Activated B cell treated with CpG ODN at 0.5 μM for 24 hours (primary cell): ENCODE data around the gene RPS6KA1. TPM values are rescaled to one million over a fixed set of nuclear protein-coding genes. Genes with fewer than 3 reads are reported as not detected.

ENCODE experiments used
- ATAC-seq: fragments of 200-7000 bp; cut with Tn5 transposase; one replicate; pipeline ENCODE4 v1.10.0; 2021; ENCODE audit warnings: low read depth, mild to moderate bottlenecking, moderate library complexity
- CTCF ChIA-PET: fragments of 350-600 bp; sonication (Branson Sonifier 250); formaldehyde crosslinking; loops from one replicate; lab custom pipeline; 2021; ENCODE audit warnings: antibody characterized with exemption; lab: Charles Lee
- POLR2A ChIA-PET: fragments of 350-600 bp; sonication (Branson Sonifier 250); formaldehyde crosslinking; loops from one replicate; lab custom pipeline; 2021; ENCODE audit warnings: antibody characterized with exemption; lab: Charles Lee
- DNase-seq: peaks from one replicate; pipeline ENCODE4 v3.0.0; 2022
- H3K27ac Mint-ChIP-seq: one replicate; pipeline ENCODE4 v1.8.0; 2020; ENCODE audit warnings: mixed read lengths
- H3K27me3 Mint-ChIP-seq: one replicate; pipeline ENCODE4 v1.8.0; 2021; ENCODE audit warnings: mixed read lengths
- H3K36me3 Mint-ChIP-seq: one replicate; pipeline ENCODE4 v1.8.0; 2021; ENCODE audit warnings: low read depth, mixed read lengths
- H3K4me1 Mint-ChIP-seq: one replicate; pipeline ENCODE4 v1.8.0; 2021; ENCODE audit warnings: mixed read lengths
- H3K4me3 Mint-ChIP-seq: one replicate; pipeline ENCODE4 v1.8.0; 2020; ENCODE audit warnings: mild to moderate bottlenecking, mixed read lengths
- H3K9me3 Mint-ChIP-seq: one replicate; pipeline ENCODE4 v1.8.0; 2020; ENCODE audit warnings: mixed read lengths
- CTCF ChIP-seq: fragments of 200-600 bp; IDR thresholded peaks from one replicate; pipeline ENCODE4 v1.8.0; 2022; ENCODE audit warnings: antibody characterized with exemption, mild to moderate bottlenecking
- intact Hi-C: fragments of 100-400 bp; cut with micrococcal nuclease; formaldehyde crosslinking; loops from one replicate; pipeline ENCODE4 v1.15.1; 2024
- total RNA-seq: library from RNA; stranded (reverse); gene quantifications from 2 replicates; pipeline ENCODE4 v1.2.3, GENCODE V29; 2022

Gene RPS6KA1
- total RNA-seq, 1 donor from 2014 or later = 150 TPM

DNA sequence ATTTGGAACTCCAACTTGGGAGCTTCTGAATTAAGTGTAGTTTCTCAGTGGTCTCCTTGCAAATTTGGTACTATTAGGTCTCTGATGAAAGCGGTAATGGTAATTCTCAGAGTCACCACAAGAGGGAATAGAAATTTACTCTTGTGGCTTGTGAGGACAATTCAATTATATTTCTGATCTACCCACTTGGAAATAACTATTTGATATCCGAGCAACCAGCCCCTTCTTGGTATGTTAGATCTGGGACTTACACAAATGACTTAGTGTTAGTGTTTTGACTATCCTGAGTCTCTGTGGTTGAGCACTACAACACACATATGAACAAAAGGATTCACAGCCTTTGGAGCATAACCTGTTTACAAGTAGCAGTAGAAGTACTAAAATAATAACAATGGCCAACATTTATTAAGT lies 68.1 kb downstream of the RPS6KA1 start:
- intact Hi-C loops = loop anchor here (1.0 to 2.0 kb wide), 4 partner anchors 59 to 192 kb away; no protein-coding TSS in a partner anchor
- Mint-ChIP-seq H3K27ac (no peak overlapping the region), H3K27me3 (peaks cover 2% of the 10 kb centered on the region), H3K36me3 (no peaks in the 10 kb centered on the region), H3K9me3 (no peaks in the 10 kb centered on the region), H3K4me1 (peaks cover 4% of the 10 kb centered on the region), H3K4me3 (no peak overlapping the region)
- DNase-seq (no peak), ATAC-seq (peak; percentile 75)
- TF ChIP-seq CTCF = no peak
- CTCF ChIA-PET = interaction anchor here (0.6 to 10.9 kb wide), 6 partner anchors 56 to 237 kb away, joined by 3 to 302 read pairs (median 9); partner anchors contain the start of gene PIGV
- POLR2A ChIA-PET = interaction anchor here (1.3 to 6.2 kb wide), 2 partner anchors 97 to 192 kb away, joined by 4 to 73 read pairs; partner anchors contain the start of gene PIGV

DNA sequence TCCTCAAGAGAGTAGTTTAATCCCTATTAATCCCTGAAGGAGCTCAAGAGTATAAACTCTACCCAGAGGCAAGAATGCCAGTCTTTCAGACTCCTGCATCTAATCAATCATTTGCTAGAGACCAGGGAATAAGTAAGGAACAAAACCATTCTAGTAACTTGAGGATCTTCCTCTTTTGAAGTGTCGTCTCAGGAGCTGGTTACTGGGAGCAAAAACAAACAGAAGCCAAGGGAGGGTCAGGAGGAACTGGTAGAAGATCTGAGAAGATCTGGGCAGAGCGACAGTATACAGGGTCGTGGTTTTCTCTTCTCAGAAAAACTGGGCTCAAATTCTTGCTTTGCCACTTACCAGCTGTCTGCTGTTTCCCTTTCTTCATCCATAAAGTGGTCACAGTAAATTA lies 69.3 kb downstream of the RPS6KA1 start:
- H3K27ac Mint-ChIP-seq = no peak overlapping the region
- H3K9me3 Mint-ChIP-seq = no peaks in the 10 kb centered on the region
- CTCF ChIA-PET = interaction anchor here (0.8 to 10.9 kb wide), 10 partner anchors 9 to 235 kb away, joined by 3 to 302 read pairs (median 4); partner anchors contain the start of gene PIGV
- POLR2A ChIA-PET = interaction anchor here (0.5 to 6.2 kb wide), 3 partner anchors 13 to 190 kb away, joined by 4 to 73 read pairs (median 5); partner anchors contain the start of gene PIGV
- peaks cover 2% of the 10 kb centered on the region for H3K27me3 Mint-ChIP-seq
- intact Hi-C loops = no loop called here
- ATAC-seq = no peak
- no peak for TF ChIP-seq CTCF
- peaks cover 4% of the 10 kb centered on the region for H3K4me1 Mint-ChIP-seq
- H3K4me3 Mint-ChIP-seq = no peak overlapping the region
- DNase-seq = no peak
- H3K36me3 Mint-ChIP-seq = no peaks in the 10 kb centered on the region

GRCh38 chr1:26602378-26602959 lies 72.9 kb downstream of the RPS6KA1 start:
- peak; percentile 57 for ATAC-seq
- H3K4me1 Mint-ChIP-seq = peaks cover 3% of the 10 kb centered on the region
- no peak overlapping the region for H3K4me3 Mint-ChIP-seq
- POLR2A ChIA-PET = interaction anchor here (0.6 to 6.2 kb wide), 8 partner anchors 21 to 187 kb away, joined by 3 to 73 read pairs (median 5); partner anchors contain the start of gene PIGV
- H3K27me3 Mint-ChIP-seq = peaks cover 2% of the 10 kb centered on the region
- no peak overlapping the region for H3K27ac Mint-ChIP-seq
- CTCF ChIA-PET = interaction anchor here (0.7 to 10.9 kb wide), 37 partner anchors 8 to 286 kb away, joined by 3 to 302 read pairs (median 5); partner anchors contain the start of genes ARID1A and PIGV
- no peak for DNase-seq
- H3K9me3 Mint-ChIP-seq = no peaks in the 10 kb centered on the region
- H3K36me3 Mint-ChIP-seq = no peaks in the 10 kb centered on the region
- TF ChIP-seq CTCF = peak; percentile 83
- intact Hi-C loops = loop anchor here (1.0 kb wide), 4 partner anchors 75 to 276 kb away; partner anchors contain the start of gene ARID1A

GRCh38 chr1:26603856-26604255 lies 74.3 kb downstream of the RPS6KA1 start:
- CTCF ChIA-PET = interaction anchor here (1.6 to 10.9 kb wide), 6 partner anchors 65 to 277 kb away, joined by 4 to 302 read pairs (median 20); partner anchors contain the start of gene PIGV
- Mint-ChIP-seq H3K4me1 (no peaks in the 10 kb centered on the region), H3K9me3 (no peaks in the 10 kb centered on the region), H3K27me3 (peaks cover 2% of the 10 kb centered on the region), H3K36me3 (no peaks in the 10 kb centered on the region), H3K4me3 (no peak overlapping the region), H3K27ac (no peak overlapping the region)
- no peak for TF ChIP-seq CTCF
- DNase-seq (no peak), ATAC-seq (no peak)
- intact Hi-C loops = no loop called here
- POLR2A ChIA-PET = interaction anchor here (2.7 to 6.2 kb wide), 2 partner anchors 89 to 185 kb away, joined by 14 to 73 read pairs; partner anchors contain the start of gene PIGV

DNA sequence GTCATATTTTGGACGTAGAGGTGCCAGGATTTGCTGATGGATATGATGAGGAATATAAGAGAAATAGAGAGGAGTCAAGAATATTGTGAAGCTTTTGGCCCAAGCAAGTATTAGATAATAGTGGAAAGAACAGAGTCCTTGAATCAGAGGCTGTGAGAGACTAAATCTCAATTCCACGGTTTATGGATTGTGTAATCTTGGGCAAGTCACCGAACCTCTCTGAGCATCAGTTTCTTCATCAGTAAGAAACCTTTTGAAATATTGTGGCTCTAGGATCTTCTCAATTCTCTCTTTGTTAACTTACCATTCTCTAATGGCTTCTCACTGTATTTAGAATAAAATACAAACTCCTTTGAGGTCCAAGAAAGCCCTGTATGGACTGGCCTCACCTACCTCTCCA lies 77.6 kb downstream of the RPS6KA1 start:
- H3K36me3 Mint-ChIP-seq = no peaks in the 10 kb centered on the region
- ATAC-seq (no peak), DNase-seq (no peak)
- H3K9me3 Mint-ChIP-seq = no peaks in the 10 kb centered on the region
- POLR2A ChIA-PET = no interaction called here
- no peaks in the 10 kb centered on the region for H3K4me1 Mint-ChIP-seq
- intact Hi-C loops = no loop called here
- no peak overlapping the region for H3K4me3 Mint-ChIP-seq
- CTCF ChIA-PET = interaction anchor here (1.1 to 10.9 kb wide), 2 partner anchors 8 to 182 kb away, joined by 3 to 302 read pairs; partner anchors contain the start of gene PIGV
- no peak for TF ChIP-seq CTCF
- no peak overlapping the region for H3K27ac Mint-ChIP-seq
- peaks cover 2% of the 10 kb centered on the region for H3K27me3 Mint-ChIP-seq
